ENCODE results near the gene SPATS2.

GRCh38 chr12:49359671-49360070 is 7.6 kb upstream of the SPATS2 start:
- no peak for TF ChIP-seq POLR2AphosphoS5 (IDR thresholded peaks at IDR 0.05; ENCODE audit: low read depth, low read length)
- TF ChIP-seq TAF1 (IDR thresholded peaks at IDR 0.05; ENCODE audit: borderline replicate concordance, insufficient read depth, low read length): no peak
- TF ChIP-seq, protein P1, sequence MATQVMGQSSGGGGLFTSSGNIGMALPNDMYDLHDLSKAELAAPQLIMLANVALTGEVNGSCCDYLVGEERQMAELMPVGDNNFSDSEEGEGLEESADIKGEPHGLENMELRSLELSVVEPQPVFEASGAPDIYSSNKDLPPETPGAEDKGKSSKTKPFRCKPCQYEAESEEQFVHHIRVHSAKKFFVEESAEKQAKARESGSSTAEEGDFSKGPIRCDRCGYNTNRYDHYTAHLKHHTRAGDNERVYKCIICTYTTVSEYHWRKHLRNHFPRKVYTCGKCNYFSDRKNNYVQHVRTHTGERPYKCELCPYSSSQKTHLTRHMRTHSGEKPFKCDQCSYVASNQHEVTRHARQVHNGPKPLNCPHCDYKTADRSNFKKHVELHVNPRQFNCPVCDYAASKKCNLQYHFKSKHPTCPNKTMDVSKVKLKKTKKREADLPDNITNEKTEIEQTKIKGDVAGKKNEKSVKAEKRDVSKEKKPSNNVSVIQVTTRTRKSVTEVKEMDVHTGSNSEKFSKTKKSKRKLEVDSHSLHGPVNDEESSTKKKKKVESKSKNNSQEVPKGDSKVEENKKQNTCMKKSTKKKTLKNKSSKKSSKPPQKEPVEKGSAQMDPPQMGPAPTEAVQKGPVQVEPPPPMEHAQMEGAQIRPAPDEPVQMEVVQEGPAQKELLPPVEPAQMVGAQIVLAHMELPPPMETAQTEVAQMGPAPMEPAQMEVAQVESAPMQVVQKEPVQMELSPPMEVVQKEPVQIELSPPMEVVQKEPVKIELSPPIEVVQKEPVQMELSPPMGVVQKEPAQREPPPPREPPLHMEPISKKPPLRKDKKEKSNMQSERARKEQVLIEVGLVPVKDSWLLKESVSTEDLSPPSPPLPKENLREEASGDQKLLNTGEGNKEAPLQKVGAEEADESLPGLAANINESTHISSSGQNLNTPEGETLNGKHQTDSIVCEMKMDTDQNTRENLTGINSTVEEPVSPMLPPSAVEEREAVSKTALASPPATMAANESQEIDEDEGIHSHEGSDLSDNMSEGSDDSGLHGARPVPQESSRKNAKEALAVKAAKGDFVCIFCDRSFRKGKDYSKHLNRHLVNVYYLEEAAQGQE (IDR thresholded peaks at IDR 0.05; ENCODE audit: insufficient read depth in 1 of 2, low read depth in 2 of 2, low read length in 2 of 2): no peak
- TF ChIP-seq SIN3A (IDR thresholded peaks at IDR 0.05; ENCODE audit: borderline replicate concordance, insufficient read depth, low read length): no peak

All from PFSK-1 (cell line).